H9 (cell line): Measurements from ENCODE around the gene SSTR4. TPM values are rescaled to one million over a fixed set of nuclear protein-coding genes. Genes with fewer than 3 reads are reported as not detected.

ENCODE experiments used
- DNase-seq: peaks from one replicate; pipeline ENCODE4 v3.0.0-alpha.2; 2017
- H2AFZ ChIP-seq: one replicate; pipeline ENCODE4 v1.6.1; 2013; ENCODE audit warnings: mild to moderate bottlenecking, low read length, control low read depth, moderate library complexity
- H2AK5ac ChIP-seq: 2 replicates; pipeline ENCODE4 v1.6.1; 2013; ENCODE audit warnings: low read length, control low read depth, mixed read lengths; ENCODE audit not compliant: insufficient read length
- H2BK120ac ChIP-seq: one replicate; pipeline ENCODE4 v1.6.1; 2013; ENCODE audit warnings: low read depth, mild to moderate bottlenecking, low read length, control low read depth, inconsistent platforms; ENCODE audit not compliant: poor library complexity, severe bottlenecking
- H2BK12ac ChIP-seq: 2 replicates; pipeline ENCODE4 v1.6.1; 2013; ENCODE audit warnings: low read length, control low read depth, mixed read lengths, low read depth; ENCODE audit not compliant: insufficient read length
- H2BK15ac ChIP-seq: 2 replicates; pipeline ENCODE4 v1.6.1; 2013; ENCODE audit warnings: low read depth, low read length, control low read depth
- H2BK20ac ChIP-seq: one replicate; pipeline ENCODE4 v1.6.1; 2013; ENCODE audit warnings: low read depth, mild to moderate bottlenecking, low read length, control low read depth, inconsistent platforms; ENCODE audit not compliant: poor library complexity, severe bottlenecking
- H2BK5ac ChIP-seq: 2 replicates; pipeline ENCODE4 v1.6.1; 2013; ENCODE audit warnings: low read length, control low read depth, mixed read lengths; ENCODE audit not compliant: insufficient read length
- H3K14ac ChIP-seq: 2 replicates; pipeline ENCODE4 v1.6.1; 2013; ENCODE audit warnings: low read length, control low read depth; ENCODE audit not compliant: insufficient read depth
- H3K18ac ChIP-seq: 2 replicates; pipeline ENCODE4 v1.6.1; 2013; ENCODE audit warnings: low read depth, mild to moderate bottlenecking, mixed read lengths, low read length, control low read depth; ENCODE audit not compliant: insufficient read length
- H3K23ac ChIP-seq: 2 replicates; pipeline ENCODE4 v1.6.1; 2013; ENCODE audit warnings: low read length, control low read depth, mixed read lengths, low read depth; ENCODE audit not compliant: insufficient read length
- H3K23me2 ChIP-seq: 2 replicates; pipeline ENCODE4 v1.6.1; 2013; ENCODE audit warnings: low read depth, mild to moderate bottlenecking, mixed read lengths, low read length, control low read depth; ENCODE audit not compliant: insufficient read length, poor library complexity, severe bottlenecking
- H3K27ac ChIP-seq: 2 replicates; pipeline ENCODE4 v1.5.1; 2013; ENCODE audit warnings: low read length, control low read depth, mixed read lengths, low read depth; ENCODE audit not compliant: insufficient read length
- H3K27me3 ChIP-seq: 2 replicates; pipeline ENCODE4 v1.6.1; 2013; ENCODE audit warnings: low read length, control low read depth, inconsistent platforms; ENCODE audit not compliant: insufficient read depth
- H3K4ac ChIP-seq: 2 replicates; pipeline ENCODE4 v1.6.1; 2013; ENCODE audit warnings: low read depth, mild to moderate bottlenecking, control low read depth, inconsistent platforms, low read length, moderate library complexity
- H3K4me1 ChIP-seq: 2 replicates; pipeline ENCODE4 v1.6.1; 2013; ENCODE audit warnings: low read length, control low read depth, inconsistent platforms; ENCODE audit not compliant: insufficient read depth
- H3K4me2 ChIP-seq: 2 replicates; pipeline ENCODE4 v1.6.1; 2013; ENCODE audit warnings: low read length, control low read depth, mixed read lengths; ENCODE audit not compliant: insufficient read length, insufficient read depth
- H3K56ac ChIP-seq: 2 replicates; pipeline ENCODE4 v1.6.1; 2013; ENCODE audit warnings: low read depth, mild to moderate bottlenecking, mixed read lengths, low read length, control low read depth; ENCODE audit not compliant: insufficient read length
- H3K79me1 ChIP-seq: 2 replicates; pipeline ENCODE4 v1.6.1; 2013; ENCODE audit warnings: low read depth, mild to moderate bottlenecking, moderate library complexity, low read length, control low read depth, inconsistent platforms; ENCODE audit not compliant: insufficient read depth, poor library complexity, severe bottlenecking
- H3K79me2 ChIP-seq: 2 replicates; pipeline ENCODE4 v1.6.1; 2013; ENCODE audit warnings: low read length, control low read depth, inconsistent platforms; ENCODE audit not compliant: insufficient read depth
- H3K9ac ChIP-seq: 2 replicates; pipeline ENCODE4 v1.6.1; 2013; ENCODE audit warnings: low read length, control low read depth, mixed read lengths; ENCODE audit not compliant: insufficient read length; ENCODE audit errors: extremely low read depth
- H3K9me3 ChIP-seq: one replicate; pipeline ENCODE4 v1.6.1; 2013; ENCODE audit warnings: low read depth, low read length, inconsistent platforms; ENCODE audit not compliant: control insufficient read depth
- H3T11ph ChIP-seq: one replicate; pipeline ENCODE4 v1.6.1; 2013; ENCODE audit warnings: mild to moderate bottlenecking, low read length, control low read depth, inconsistent platforms
- H4K20me1 ChIP-seq: one replicate; pipeline ENCODE4 v1.6.1; 2013; ENCODE audit not compliant: control insufficient read depth, insufficient read length, insufficient read depth
- H4K5ac ChIP-seq: 2 replicates; pipeline ENCODE4 v1.6.1; 2013; ENCODE audit warnings: low read depth, mild to moderate bottlenecking, mixed read lengths, low read length, control low read depth; ENCODE audit not compliant: insufficient read length
- H4K8ac ChIP-seq: replicated peaks from 2 replicates; pipeline ENCODE4 v1.6.1; 2013; ENCODE audit warnings: low read length, control low read depth, mixed read lengths, low read depth; ENCODE audit not compliant: insufficient read length
- H4K91ac ChIP-seq: 2 replicates; pipeline ENCODE4 v1.6.1; 2013; ENCODE audit warnings: low read depth, mild to moderate bottlenecking, moderate library complexity, mixed read lengths, low read length, control low read depth; ENCODE audit not compliant: insufficient read length
- H3K27ac Mint-ChIP-seq, 3 experiments: 2 replicates in 2 of 3; 3 replicates in 1 of 3; pipeline ENCODE4 v1.8.0; 2020 to 2021; ENCODE audit warnings: mixed read lengths in 3 of 3, mild to moderate bottlenecking in 1 of 3, moderate library complexity in 1 of 3
- H3K27me3 Mint-ChIP-seq: 2 replicates; pipeline ENCODE4 v1.8.0; 2021; ENCODE audit warnings: low read depth, mild to moderate bottlenecking, moderate library complexity, mixed read lengths
- H3K36me3 Mint-ChIP-seq, 3 experiments: 2 replicates in 2 of 3; 3 replicates in 1 of 3; pipeline ENCODE4 v1.8.0; 2020 to 2021; ENCODE audit warnings: low read depth in 3 of 3, mixed read lengths in 3 of 3; ENCODE audit not compliant: insufficient read depth in 1 of 3
- H3K4me1 Mint-ChIP-seq, 2 experiments: 2 replicates each; pipeline ENCODE4 v1.8.0; 2020; ENCODE audit warnings: mixed read lengths in 2 of 2
- H3K4me3 Mint-ChIP-seq, 2 experiments: 2 replicates in 1 of 2; 3 replicates in 1 of 2; pipeline ENCODE4 v1.8.0; 2020 to 2021; ENCODE audit warnings: mild to moderate bottlenecking in 2 of 2, mixed read lengths in 2 of 2, moderate library complexity in 1 of 2
- H3K9me3 Mint-ChIP-seq, 2 experiments: 2 replicates in 1 of 2; 3 replicates in 1 of 2; pipeline ENCODE4 v1.8.0; 2020; ENCODE audit warnings: mild to moderate bottlenecking in 2 of 2, mixed read lengths in 2 of 2, moderate library complexity in 1 of 2
- CTCF ChIP-seq: fragments of 200-600 bp; sonication (generic); conservative IDR thresholded peaks from 3 replicates; pipeline ENCODE4 v1.8.0; 2021; ENCODE audit warnings: antibody characterized with exemption, mild to moderate bottlenecking
- WGBS: extraction: QIAGEN DNeasy Blood & Tissue Kit; methylation state at CpG from one replicate; pipeline ENCODE4 v1.1.7; 2013; ENCODE audit warnings: missing lambda C conversion rate, low lambda C conversion rate, mixed read lengths; ENCODE audit not compliant: insufficient read length; ENCODE audit errors: extremely low coverage; 5-methylcytosine and 5-hydroxymethylcytosine counted together
- total RNA-seq: library from RNA; stranded (reverse); gene quantifications from 2 replicates; pipeline ENCODE4 v1.2.1, GENCODE V29; 2021

The SSTR4 gene
- total RNA-seq, 1 experiment from 2014 or later = not detected

DNA sequence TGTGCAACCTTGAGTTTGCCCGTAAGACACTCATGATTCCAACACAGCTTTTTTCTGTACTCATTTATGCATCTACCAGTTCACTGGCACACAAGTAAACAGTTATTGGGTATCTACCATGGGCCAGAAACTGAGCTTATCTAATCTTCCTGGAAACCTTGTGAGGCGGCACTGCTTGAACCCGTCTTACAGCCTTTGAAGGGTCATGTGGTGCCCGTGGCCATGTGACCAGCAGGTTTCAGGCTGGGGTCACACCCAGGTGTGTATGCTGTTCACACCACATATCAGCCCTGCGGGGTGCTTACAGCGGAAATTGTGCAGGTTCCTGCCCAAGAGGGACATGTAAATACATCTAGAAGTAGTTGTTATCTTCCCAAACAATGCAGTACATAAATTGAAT lies 8.3 kb downstream of the SSTR4 start:
- no peak overlapping the region for H3K4ac ChIP-seq
- no peak overlapping the region for H3K27ac ChIP-seq
- no peak overlapping the region for H2BK15ac ChIP-seq
- peaks cover 9% of the 10 kb centered on the region; the same call in 1 of the 2 replicates for H3K4me1 ChIP-seq
- no peak overlapping the region for H2AK5ac ChIP-seq
- H3K27me3 ChIP-seq = peaks cover 14% of the 10 kb centered on the region; the same call in 1 of the 2 replicates
- peaks cover 0 to 3% (median 1%) of the 10 kb centered on the region in 3 experiments; a peak in 2 of 7 replicates for H3K36me3 Mint-ChIP-seq
- no peaks in the 10 kb centered on the region for H3K9me3 ChIP-seq
- H3K9me3 Mint-ChIP-seq = peaks cover 2 to 4% of the 10 kb centered on the region in 2 experiments; a peak in 2 of 5 replicates
- H3K4me3 Mint-ChIP-seq = no peak overlapping the region
- H3K27me3 Mint-ChIP-seq = peaks cover 96% of the 10 kb centered on the region
- H3K18ac ChIP-seq = no peak overlapping the region
- H2AFZ ChIP-seq = no peak overlapping the region
- H3K27ac Mint-ChIP-seq = no peak overlapping the region
- H3K9ac ChIP-seq = no peak overlapping the region
- no peak overlapping the region for H3K14ac ChIP-seq
- H4K20me1 ChIP-seq = no peaks in the 10 kb centered on the region
- no peak overlapping the region for H2BK5ac ChIP-seq
- H3K4me2 ChIP-seq = no peak overlapping the region
- no peak overlapping the region for H4K5ac ChIP-seq
- H3T11ph ChIP-seq = no peak overlapping the region
- no peaks in the 10 kb centered on the region for H3K79me1 ChIP-seq
- peaks cover 31 to 46% of the 10 kb centered on the region in 2 experiments for H3K4me1 Mint-ChIP-seq
- DNase-seq = no peak
- no peak overlapping the region for H3K56ac ChIP-seq
- no peak overlapping the region for H4K8ac ChIP-seq
- no peak overlapping the region for H2BK12ac ChIP-seq
- H2BK120ac ChIP-seq = no peak overlapping the region
- no peak overlapping the region for H3K23ac ChIP-seq
- no peak overlapping the region for H2BK20ac ChIP-seq
- no CpG with 5 or more reads among the region's 6 CpGs for WGBS
- no peaks in the 10 kb centered on the region for H3K79me2 ChIP-seq
- no peak overlapping the region for H4K91ac ChIP-seq
- no peaks in the 10 kb centered on the region for H3K23me2 ChIP-seq
- no peak for TF ChIP-seq CTCF
